ENCODE data around the gene OSBPL5.

Gene OSBPL5

GRCh38 chr11:3143136-3143880 lies 21.8 kb downstream of the OSBPL5 start:
- TF ChIP-seq CREB1 (IDR thresholded peaks at IDR 0.05; ENCODE audit: low read depth): no peak
- TF ChIP-seq TAF1 (IDR thresholded peaks at IDR 0.05; ENCODE audit: low read depth): no peak
- no peak for TF ChIP-seq CEBPB (IDR thresholded peaks at IDR 0.05)
- no peak for TF ChIP-seq FOXM1 (IDR thresholded peaks at IDR 0.05; ENCODE audit: borderline replicate concordance, low read depth)
- no peak for TF ChIP-seq USF1 (IDR thresholded peaks at IDR 0.05)

- TF ChIP-seq CEBPB (IDR thresholded peaks at IDR 0.05) (no peak), EP300 (IDR thresholded peaks at IDR 0.05; ENCODE audit: borderline replicate concordance) (no peak), USF1 (IDR thresholded peaks at IDR 0.05) (no peak), RAD21 (IDR thresholded peaks at IDR 0.05; ENCODE audit: low read depth) (no peak), NFIC (IDR thresholded peaks at IDR 0.05) (no peak), YY1 (IDR thresholded peaks at IDR 0.05; ENCODE audit: low read depth) (no peak), ZBTB7A (IDR thresholded peaks at IDR 0.05; ENCODE audit: low read depth) (no peak), REST (IDR thresholded peaks at IDR 0.05; ENCODE audit: low read depth) (no peak), TAF1 (IDR thresholded peaks at IDR 0.05; ENCODE audit: low read depth) (no peak), TEAD4 (IDR thresholded peaks at IDR 0.05) (no peak), CREB1 (IDR thresholded peaks at IDR 0.05; ENCODE audit: low read depth) (no peak), MAX (IDR thresholded peaks at IDR 0.05) (no peak)
Measured at GRCh38 chr11:3140291-3140603, 24.9 kb downstream of the OSBPL5 start.

- TF ChIP-seq CEBPB (IDR thresholded peaks at IDR 0.05) (no peak), TEAD4 (IDR thresholded peaks at IDR 0.05) (no peak)
Measured at GRCh38 chr11:3139481-3140290, 25.4 kb downstream of the OSBPL5 start.

GRCh38 chr11:3139086-3139440 lies 26.0 kb downstream of the OSBPL5 start:
- TF ChIP-seq USF1 (IDR thresholded peaks at IDR 0.05) (no peak), TAF1 (IDR thresholded peaks at IDR 0.05; ENCODE audit: low read depth) (no peak), REST (IDR thresholded peaks at IDR 0.05; ENCODE audit: low read depth) (no peak), EGR1 (IDR thresholded peaks at IDR 0.05) (no peak), ZBTB7A (IDR thresholded peaks at IDR 0.05; ENCODE audit: low read depth) (no peak), NFIC (IDR thresholded peaks at IDR 0.05) (no peak), FOXM1 (IDR thresholded peaks at IDR 0.05; ENCODE audit: borderline replicate concordance, low read depth) (no peak), TEAD4 (IDR thresholded peaks at IDR 0.05) (no peak), CEBPB (IDR thresholded peaks at IDR 0.05) (no peak)

GRCh38 chr11:3138178-3139085 lies 26.7 kb downstream of the OSBPL5 start:
- TF ChIP-seq ZBTB7A (IDR thresholded peaks at IDR 0.05; ENCODE audit: low read depth) (no peak), TEAD4 (IDR thresholded peaks at IDR 0.05) (no peak), REST (IDR thresholded peaks at IDR 0.05; ENCODE audit: low read depth) (no peak), YY1 (IDR thresholded peaks at IDR 0.05; ENCODE audit: low read depth) (no peak), TAF1 (IDR thresholded peaks at IDR 0.05; ENCODE audit: low read depth) (no peak), MAX (IDR thresholded peaks at IDR 0.05) (no peak)

All from Ishikawa (cell line).